ENCODE data around the gene SHPK. TPM values are rescaled to one million over a fixed set of nuclear protein-coding genes. Genes with fewer than 3 reads are reported as not detected.

SHPK gene
- total and polyA plus RNA-seq, 9 of the 15 experiments (the other 6 are each of a cell fraction or from before 2014, with no cell fraction given), result 2.5 to 16.3 (median 11.8) TPM

- Histone ChIP-seq H3K27ac (ENCODE audit: extremely low read depth, low read depth, low read length) (no peak overlapping the region), H3K79me2 (ENCODE audit: control insufficient read depth, insufficient read depth, low read length) (no peaks in the 10 kb centered on the region), H3K36me3 (ENCODE audit: control insufficient read depth, insufficient read depth, low read length) (no peaks in the 10 kb centered on the region), H3K4me2 (ENCODE audit: insufficient read depth, low read length) (no peak overlapping the region), H3K4me1 (replicated peaks in 1 of 2; ENCODE audit: control insufficient read depth in 2 of 2, insufficient read depth in 2 of 2, low read length in 2 of 2) (peaks cover 0 to 10% of the 10 kb centered on the region in 2 experiments; a peak in 2 of 5 replicates), H4K20me1 (replicated peaks; ENCODE audit: control insufficient read depth, insufficient read depth, low read length) (no peaks in the 10 kb centered on the region), H3K4me3 (no peak overlapping the region), H3K27me3 (ENCODE audit: control insufficient read depth in 2 of 2, insufficient read depth in 2 of 2, low read length in 2 of 2) (no peaks in the 10 kb centered on the region), H3K9ac (ENCODE audit: insufficient read depth in 1 of 2, low read depth in 2 of 2, low read length in 2 of 2) (no peak overlapping the region), H3K9me1 (ENCODE audit: control insufficient read depth, insufficient read depth, low read length) (no peaks in the 10 kb centered on the region), H3K9me3 (replicated peaks; ENCODE audit: control insufficient read depth, insufficient read depth, low read depth, low read length) (no peaks in the 10 kb centered on the region), H2AFZ (ENCODE audit: low read depth, low read length) (peak overlapping the region; percentile 70; the same call in 1 of the 2 replicates)
- ChIA-PET CTCF (ENCODE audit: low intra/inter-chr PET ratio) (no interaction called here), POLR2A (no interaction called here)
- intact Hi-C loops (cut with micrococcal nuclease) (no loop called here), in situ Hi-C loops (cut with MboI) (no loop called here)
- peak; percentile 84 for ATAC-seq
- peak; percentile 57 for FAIRE-seq
- TF ChIP-seq NR2C1 (IDR thresholded peaks at IDR 0.05) (peak; percentile 78), NR2C1 (tag; IDR thresholded peaks at IDR 0.05) (peak; percentile 46; the same call in 1 of the 2 replicates), ZNF24 (IDR thresholded peaks at IDR 0.05) (no peak), NR2C2 (CRISPR knock-in tag; IDR thresholded peaks at IDR 0.05) (peak; percentile 32; the same call in 1 of the 2 replicates), NR2C2 (tag; IDR thresholded peaks at IDR 0.05) (peak; percentile 85)
- no TSS peak for BruUV-seq (replicated peaks)
- 68% methylated on average over 5 of the region's 9 CpGs for WGBS (ENCODE audit: insufficient coverage, low coverage, missing lambda C conversion rate)
- DNase-seq (ENCODE audit: extremely low read depth in 1 of 4, low spot score in 3 of 4), result peak in 2 of 4 experiments; percentile 25 to 31
Observed at GRCh38 chr17:3569534-3570137, 66.4 kb downstream of the SHPK start.

GRCh38 chr17:3566551-3566950 lies 69.5 kb downstream of the SHPK start:
- H3K9me1 ChIP-seq (ENCODE audit: control insufficient read depth, insufficient read depth, low read length), result peaks cover 4% of the 10 kb centered on the region
- H3K4me3 ChIP-seq, result no peak overlapping the region
- peaks cover 0 to 15% of the 10 kb centered on the region in 2 experiments; a peak in 3 of 5 replicates for H3K4me1 ChIP-seq (replicated peaks in 1 of 2; ENCODE audit: control insufficient read depth in 2 of 2, insufficient read depth in 2 of 2, low read length in 2 of 2)
- no peaks in the 10 kb centered on the region for H3K36me3 ChIP-seq (ENCODE audit: control insufficient read depth, insufficient read depth, low read length)
- ChIA-PET CTCF (ENCODE audit: low intra/inter-chr PET ratio) (no interaction called here), POLR2A (no interaction called here)
- H4K20me1 ChIP-seq (replicated peaks; ENCODE audit: control insufficient read depth, insufficient read depth, low read length), result no peaks in the 10 kb centered on the region
- no peak overlapping the region for H2AFZ ChIP-seq (ENCODE audit: low read depth, low read length)
- H3K4me2 ChIP-seq (ENCODE audit: insufficient read depth, low read length), result no peak overlapping the region
- no peaks in the 10 kb centered on the region for H3K27me3 ChIP-seq (ENCODE audit: control insufficient read depth in 2 of 2, insufficient read depth in 2 of 2, low read length in 2 of 2)
- H3K9me3 ChIP-seq (replicated peaks; ENCODE audit: control insufficient read depth, insufficient read depth, low read depth, low read length), result no peaks in the 10 kb centered on the region
- DNase-seq (ENCODE audit: extremely low read depth in 1 of 4, low spot score in 3 of 4) (no peak), ATAC-seq (no peak), FAIRE-seq (no peak)
- no peaks in the 10 kb centered on the region for H3K79me2 ChIP-seq (ENCODE audit: control insufficient read depth, insufficient read depth, low read length)
- BruUV-seq (replicated peaks), result no TSS peak
- 25% methylated on average over 9 of the region's 12 CpGs for WGBS (ENCODE audit: insufficient coverage, low coverage, missing lambda C conversion rate)
- peak overlapping the region in 1 of 2 experiments; percentile 7; a peak in 1 of 4 replicates for H3K9ac ChIP-seq (ENCODE audit: insufficient read depth in 1 of 2, low read depth in 2 of 2, low read length in 2 of 2)
- H3K27ac ChIP-seq (ENCODE audit: extremely low read depth, low read depth, low read length), result no peak overlapping the region
- intact Hi-C loops (cut with micrococcal nuclease) (no loop called here), in situ Hi-C loops (cut with MboI) (no loop called here)
- no peak for TF ChIP-seq ZNF347 (CRISPR knock-in tag; IDR thresholded peaks at IDR 0.05; ENCODE audit: low read depth)
- TF ChIP-seq ARID4B (CRISPR knock-in tag; IDR thresholded peaks at IDR 0.05), result no peak
- no peak for TF ChIP-seq ZNF431 (CRISPR knock-in tag; IDR thresholded peaks at IDR 0.05)
- TF ChIP-seq ZNF584 (CRISPR knock-in tag; IDR thresholded peaks at IDR 0.05; ENCODE audit: low read depth), result no peak
- no peak for TF ChIP-seq ZNF696 (CRISPR knock-in tag; conservative IDR thresholded peaks at IDR 0.05)
- no peak for TF ChIP-seq ATF2 (CRISPR knock-in tag; IDR thresholded peaks at IDR 0.05)

Data from K562 (cell line).